Chondrocyte (in vitro differentiated cells): ENCODE measurements around the gene HPCAL1. TPM values are rescaled to one million over a fixed set of nuclear protein-coding genes. Genes with fewer than 3 reads are reported as not detected.

ENCODE experiments used
- DNase-seq: peaks from one replicate; pipeline ENCODE4 v3.0.0; 2021; ENCODE audit warnings: mixed read lengths, low spot score
- H3K27ac Mint-ChIP-seq: one replicate; pipeline ENCODE4 v1.8.0; 2021; ENCODE audit warnings: mild to moderate bottlenecking, moderate library complexity, mixed read lengths; ENCODE audit not compliant: unreplicated experiment
- H3K27me3 Mint-ChIP-seq: 2 replicates; pipeline ENCODE4 v1.8.0; 2021; ENCODE audit warnings: low read depth, mixed read lengths
- H3K36me3 Mint-ChIP-seq: 2 replicates; pipeline ENCODE4 v1.8.0; 2021; ENCODE audit warnings: low read depth, mixed read lengths
- H3K4me1 Mint-ChIP-seq: 2 replicates; pipeline ENCODE4 v1.8.0; 2021; ENCODE audit warnings: low read depth, mild to moderate bottlenecking, mixed read lengths
- H3K4me3 Mint-ChIP-seq: one replicate; pipeline ENCODE4 v1.8.0; 2021; ENCODE audit warnings: mild to moderate bottlenecking, moderate library complexity, mixed read lengths; ENCODE audit not compliant: unreplicated experiment
- H3K9me3 Mint-ChIP-seq: 2 replicates; pipeline ENCODE4 v1.8.0; 2021; ENCODE audit warnings: low read depth, mixed read lengths
- CTCF ChIP-seq: fragments of 200-600 bp; sonication (generic); IDR thresholded peaks from 2 replicates; pipeline ENCODE4 v1.5.0; 2021; ENCODE audit warnings: antibody characterized with exemption, mild to moderate bottlenecking, moderate library complexity
- total RNA-seq: library from RNA; stranded (reverse); gene quantifications from 3 replicates; pipeline ENCODE4 v1.2.1, GENCODE V29; 2021

The HPCAL1 gene
- total RNA-seq, 1 donor from 2014 or later = 19.3 TPM

- H3K4me1 Mint-ChIP-seq = peaks cover 41% of the 10 kb centered on the region
These were observed 42.4 kb downstream of the HPCAL1 start for GRCh38 chr2:10345126-10345525.

GRCh38 chr2:10345813-10346212, 43.1 kb downstream of the HPCAL1 start:
- Mint-ChIP-seq H3K9me3 (no peaks in the 10 kb centered on the region), H3K4me1 (peaks cover 38% of the 10 kb centered on the region), H3K4me3 (no peak overlapping the region), H3K36me3 (no peaks in the 10 kb centered on the region), H3K27ac (no peak overlapping the region), H3K27me3 (no peaks in the 10 kb centered on the region)
- TF ChIP-seq CTCF = no peak
- peak; percentile 55 for DNase-seq

More at GRCh38 chr2:10345126-10345525, 42.4 kb downstream of the HPCAL1 start:
- no peaks in the 10 kb centered on the region for H3K27me3 Mint-ChIP-seq
- H3K9me3 Mint-ChIP-seq = no peaks in the 10 kb centered on the region
- DNase-seq = no peak
- TF ChIP-seq CTCF = no peak
- no peak overlapping the region for H3K4me3 Mint-ChIP-seq
- H3K27ac Mint-ChIP-seq = no peak overlapping the region
- no peaks in the 10 kb centered on the region for H3K36me3 Mint-ChIP-seq

- DNase-seq = peak; percentile 66
- Mint-ChIP-seq H3K27ac (no peak overlapping the region), H3K27me3 (no peaks in the 10 kb centered on the region), H3K4me3 (no peak overlapping the region), H3K9me3 (no peaks in the 10 kb centered on the region), H3K36me3 (peaks cover 1% of the 10 kb centered on the region), H3K4me1 (peaks cover 38% of the 10 kb centered on the region)
- TF ChIP-seq CTCF = peak; percentile 21
These were observed 44.3 kb downstream of the HPCAL1 start for GRCh38 chr2:10346929-10347561.

- H3K9me3 Mint-ChIP-seq = no peaks in the 10 kb centered on the region
- no peak for TF ChIP-seq CTCF
- H3K27ac Mint-ChIP-seq = no peak overlapping the region
- H3K27me3 Mint-ChIP-seq = no peaks in the 10 kb centered on the region
- peak; percentile 30 for DNase-seq
- H3K36me3 Mint-ChIP-seq = peaks cover 1% of the 10 kb centered on the region
- H3K4me1 Mint-ChIP-seq = peaks cover 33% of the 10 kb centered on the region
- H3K4me3 Mint-ChIP-seq = no peak overlapping the region
These were observed 44.9 kb downstream of the HPCAL1 start for GRCh38 chr2:10347562-10347948.

GRCh38 chr2:10348891-10349290, 46.2 kb downstream of the HPCAL1 start:
- no peak overlapping the region for H3K4me3 Mint-ChIP-seq
- no peak for TF ChIP-seq CTCF
- no peak for DNase-seq
- H3K27me3 Mint-ChIP-seq = no peaks in the 10 kb centered on the region
- H3K27ac Mint-ChIP-seq = no peak overlapping the region
- peaks cover 25% of the 10 kb centered on the region for H3K4me1 Mint-ChIP-seq
- peaks cover 1% of the 10 kb centered on the region for H3K36me3 Mint-ChIP-seq
- no peaks in the 10 kb centered on the region for H3K9me3 Mint-ChIP-seq
